SK-MEL-5 (cell line): ENCODE data around the gene TM4SF1. TPM values are rescaled to one million over a fixed set of nuclear protein-coding genes. Genes with fewer than 3 reads are reported as not detected.
A peak's percentile ranks its signal among the peaks of the same experiment; 100 is the strongest.
"Not testable (repeated sequence)": the region's sequence is repeated elsewhere in the genome, so short reads cannot be mapped to it uniquely, and the experiment has no call there.

Source experiments
- DNase-seq: peaks from one replicate; pipeline ENCODE4 v3.0.0-alpha.2; 2016; ENCODE audit warnings: low read depth, low spot score
- in situ Hi-C: cut with HindIII; loops from 2 replicates; pipeline ENCODE4 v1.10.0; 2016; ENCODE audit warnings: low sequenced_read_pairs, high pct_unique_total_duplicates, low pct_unique_long_range_greater_than_20kb
- total RNA-seq: library from RNA; depleted of rRNA; stranded (reverse); fragments of >200 nt; shearing (Covaris generic); gene quantifications from 2 replicates; pipeline ENCODE4 v1.2.3, GENCODE V29; 2014

The TM4SF1 gene
- total RNA-seq, 1 experiment from 2014 or later: 65.0 TPM

DNA sequence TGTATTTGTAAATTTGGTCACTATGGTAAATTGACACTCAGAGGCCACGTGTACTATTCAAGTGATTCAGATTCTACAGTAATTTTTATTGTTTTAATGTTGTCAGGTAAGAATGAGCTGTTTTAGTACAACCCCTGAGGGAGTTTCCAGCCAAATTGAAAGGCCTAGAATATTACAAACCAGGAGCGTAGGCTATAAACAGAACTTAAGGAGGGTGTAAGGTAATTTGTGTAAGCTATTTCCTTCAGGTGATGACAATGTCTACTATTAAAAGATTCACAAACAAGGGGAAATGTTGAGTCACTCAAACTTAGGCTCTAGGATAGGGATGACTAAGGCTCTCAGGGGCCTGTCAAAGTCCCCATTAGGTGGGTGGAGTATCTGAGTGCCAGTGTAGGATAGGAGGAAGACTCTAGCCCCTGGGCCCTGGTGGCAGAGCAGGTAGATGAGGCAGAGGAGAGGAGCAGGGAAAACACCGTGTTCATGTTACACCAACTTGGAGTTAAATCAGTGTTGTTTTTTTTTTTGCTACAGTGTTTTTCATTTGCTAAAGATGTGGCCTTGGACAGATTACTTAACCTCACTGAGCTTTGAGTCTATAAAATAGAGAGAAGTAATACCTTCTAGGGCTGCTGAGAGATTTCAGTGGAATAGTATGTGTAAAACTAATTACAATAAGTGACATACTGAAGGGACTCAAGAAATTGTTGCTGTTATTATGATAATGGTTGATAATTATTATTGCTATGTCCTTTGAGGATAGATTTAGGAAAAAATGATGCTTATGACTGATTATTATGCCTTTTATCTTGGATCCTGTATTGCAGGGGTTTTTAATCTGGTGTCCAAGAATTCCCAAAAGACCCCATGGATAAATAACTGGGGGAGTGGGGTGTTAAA, 10.3 kb downstream of the TM4SF1 start:
- in situ Hi-C loops: no loop called here

DNA sequence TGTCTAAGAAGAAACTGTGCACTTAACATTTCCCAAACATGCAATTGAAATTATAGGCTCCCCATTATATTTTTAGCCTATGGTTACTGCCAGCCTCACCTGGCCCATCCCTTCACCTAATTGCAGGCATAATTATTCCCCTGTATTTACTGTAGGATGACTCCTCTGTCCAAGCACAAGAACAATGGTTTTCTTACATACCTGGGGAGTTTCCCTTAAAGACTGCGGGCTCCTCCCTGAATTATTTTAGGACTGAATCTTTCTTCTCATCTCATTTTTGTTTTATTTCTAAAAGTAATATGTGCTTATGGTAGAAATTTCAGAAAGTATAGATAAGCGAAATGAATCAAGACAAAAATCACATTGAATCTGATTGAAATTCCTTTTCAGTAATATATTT, 11.4 kb downstream of the TM4SF1 start:
- no peak for DNase-seq
- in situ Hi-C loops: no loop called here

More for the DNA sequence above, 10.3 kb downstream of the TM4SF1 start:
- DNase-seq: no peak

DNA sequence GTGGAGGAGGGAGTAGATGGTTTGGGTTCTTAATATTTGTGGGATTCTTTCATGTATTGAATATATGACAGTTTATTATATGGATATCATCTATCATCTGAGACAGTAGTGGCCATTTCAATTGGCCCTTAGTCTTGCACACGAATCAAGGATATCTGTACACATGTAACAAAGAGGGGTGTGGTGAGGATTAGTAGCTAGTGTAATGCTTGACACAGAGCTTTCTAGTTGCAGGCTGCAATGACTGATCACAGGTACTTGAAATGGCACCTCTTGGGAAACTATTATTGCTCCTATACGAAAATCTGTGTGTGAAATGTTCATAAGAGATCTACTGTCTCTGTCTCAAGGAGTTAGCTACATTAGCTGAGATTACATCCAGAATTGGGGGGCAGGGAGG, 12.8 kb downstream of the TM4SF1 start:
- DNase-seq: no peak

DNA sequence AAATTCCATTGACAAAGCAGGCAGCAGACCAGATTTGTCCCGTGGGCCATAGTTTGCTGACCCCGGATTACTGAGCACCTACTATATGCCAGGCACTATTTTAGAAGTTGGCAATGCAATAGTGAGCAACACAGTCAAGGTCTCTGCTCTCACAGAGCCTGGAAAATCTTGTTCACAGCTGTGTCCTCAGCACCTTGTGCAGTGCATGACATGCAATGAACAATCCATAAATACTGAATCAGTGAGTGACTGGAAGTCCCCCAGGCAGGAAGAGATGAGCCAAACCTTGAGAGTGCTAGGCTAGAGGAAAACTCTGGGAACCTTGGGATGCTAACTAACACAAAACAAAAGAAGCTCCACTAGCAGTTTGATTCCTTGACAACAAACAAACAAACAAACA, 14.4 kb downstream of the TM4SF1 start:
- in situ Hi-C loops: no loop called here
- DNase-seq: no peak

More for the DNA sequence above, 12.8 kb downstream of the TM4SF1 start:
- in situ Hi-C loops: no loop called here

DNA sequence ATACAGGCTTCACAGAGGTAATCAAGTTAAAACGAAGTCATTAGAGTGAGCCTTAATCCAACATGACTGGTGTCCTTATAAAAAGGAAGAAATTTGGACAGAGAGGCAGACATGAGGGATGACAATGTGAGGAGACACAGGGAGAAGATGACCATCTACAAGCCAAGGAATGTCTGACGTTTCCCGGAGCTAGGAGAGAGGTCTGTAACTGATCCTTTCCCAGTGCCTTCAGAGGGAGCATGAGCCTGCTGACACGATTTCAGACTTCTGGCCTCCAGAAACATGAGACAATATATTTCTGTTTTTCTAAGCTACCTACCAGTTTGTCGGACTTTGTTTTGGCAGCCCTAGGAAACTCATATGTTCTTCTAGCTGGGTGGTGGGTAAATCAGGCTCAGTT, 15.1 kb downstream of the TM4SF1 start:
- DNase-seq: no peak
- in situ Hi-C loops: no loop called here

DNA sequence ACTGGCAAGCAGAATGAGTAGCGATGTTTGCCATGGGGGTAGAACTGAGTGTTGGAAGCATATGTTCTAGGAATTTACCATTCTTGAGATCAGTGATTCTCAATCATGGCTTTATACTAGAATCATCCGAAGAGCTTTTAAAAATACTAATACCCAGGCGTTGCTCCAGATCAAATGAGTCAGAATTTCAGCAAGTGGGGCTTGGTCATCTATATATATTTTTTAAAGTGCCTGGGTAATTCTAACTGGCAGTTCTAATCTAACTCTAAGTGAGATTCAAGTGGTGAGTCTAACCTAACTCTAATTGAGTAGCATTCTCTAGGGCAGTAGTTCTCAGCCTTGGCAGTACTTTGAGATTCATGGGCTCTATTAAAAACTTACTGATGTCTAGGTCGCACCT, 20.8 kb downstream of the TM4SF1 start:
- in situ Hi-C loops: no loop called here
- DNase-seq: no peak

DNA sequence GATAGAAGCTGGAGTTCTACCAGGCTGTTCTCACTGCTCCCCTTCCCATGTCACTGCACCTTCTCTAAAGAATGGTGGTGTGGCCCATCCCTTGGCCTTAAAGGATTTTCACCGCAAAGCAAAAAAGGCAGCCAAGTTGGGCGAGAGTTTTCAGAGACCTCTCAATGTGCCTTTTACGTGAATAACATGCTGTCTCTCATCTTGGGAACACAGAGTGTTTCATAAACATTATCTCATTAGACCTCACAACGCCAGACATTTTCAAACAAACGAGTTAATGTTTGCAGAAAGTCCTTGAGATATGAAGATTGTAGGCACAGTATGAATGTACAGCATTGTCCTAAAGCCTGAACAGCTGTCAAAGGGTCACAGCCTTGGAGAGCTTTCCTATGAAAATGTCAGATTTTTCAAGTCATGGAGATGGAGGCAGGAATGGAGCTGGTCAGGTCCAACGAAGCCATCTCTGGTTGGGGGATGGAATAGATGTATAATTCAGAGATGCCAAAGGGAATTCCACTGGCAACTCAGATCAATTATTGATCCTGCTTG, 21.3 kb downstream of the TM4SF1 start:
- in situ Hi-C loops: no loop called here
- peak; percentile 97 for DNase-seq

DNA sequence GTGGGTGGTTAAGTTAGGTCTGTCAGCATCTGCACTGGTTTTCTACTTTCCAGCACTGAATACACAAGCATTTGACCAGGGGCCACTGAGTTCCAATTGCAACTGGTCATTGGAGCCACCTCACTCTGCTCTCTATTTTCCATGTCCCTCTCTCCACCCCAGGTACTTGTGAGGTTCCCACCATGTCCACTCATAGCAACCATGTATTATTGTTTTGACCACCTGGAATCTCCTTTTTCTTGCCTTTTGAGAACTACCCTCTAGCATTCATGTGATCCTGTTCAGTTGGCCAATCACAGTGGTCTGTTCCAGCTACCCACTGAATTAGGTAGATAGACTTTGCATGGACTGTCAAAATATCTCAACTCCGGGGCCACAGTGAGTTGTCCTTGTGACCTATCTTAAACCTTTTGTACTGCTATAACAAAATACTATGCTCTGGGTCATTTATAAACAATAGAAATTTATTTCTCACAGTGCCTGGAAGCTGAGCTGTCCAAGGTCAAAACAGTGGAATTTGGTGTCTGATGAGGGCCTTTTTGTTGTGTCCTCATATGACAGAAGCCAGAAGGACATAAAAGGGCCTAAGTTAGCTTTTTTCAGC, 23.8 kb downstream of the TM4SF1 start:
- DNase-seq: no peak
- in situ Hi-C loops: no loop called here

DNA sequence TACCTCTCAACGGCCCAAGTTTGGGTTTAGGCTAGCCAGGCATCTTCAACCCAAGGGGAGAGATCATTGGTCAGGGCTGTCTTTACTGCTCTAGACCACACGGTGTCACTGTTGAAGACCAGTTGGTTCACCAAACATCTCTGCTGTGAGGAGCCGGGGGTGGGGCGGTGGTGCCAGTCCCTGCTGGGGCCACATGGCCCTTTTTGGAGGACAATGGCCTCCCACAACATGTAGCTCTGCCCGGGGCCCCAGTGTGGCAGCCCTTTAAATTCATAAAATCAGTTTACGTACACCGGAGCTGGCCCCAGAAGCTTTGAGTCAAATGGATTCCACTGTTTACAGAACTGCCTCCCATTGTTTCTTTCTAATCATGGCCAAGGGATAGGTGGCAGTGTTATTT, 24.9 kb downstream of the TM4SF1 start:
- in situ Hi-C loops: no loop called here
- DNase-seq: peak; percentile 92

DNA sequence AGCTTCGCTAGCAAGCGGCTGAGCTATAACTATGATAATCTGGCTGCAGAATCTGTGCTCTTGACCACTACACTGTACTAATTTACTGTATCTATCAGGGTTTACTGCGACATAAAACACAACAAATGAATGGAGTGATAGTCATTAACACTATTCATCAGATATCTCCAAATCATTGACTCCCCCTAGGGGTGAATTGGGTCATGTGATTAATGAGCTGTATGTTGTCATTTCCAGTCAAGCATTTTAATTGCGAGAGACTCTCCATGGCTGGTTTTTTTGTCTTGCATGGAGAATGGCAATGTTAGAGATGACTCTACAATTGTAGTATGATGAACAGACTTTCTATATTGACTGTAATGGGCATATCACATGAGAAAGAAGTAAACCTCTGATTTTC, 33.5 kb downstream of the TM4SF1 start:
- in situ Hi-C loops: no loop called here
- peak; percentile 20 for DNase-seq

DNA sequence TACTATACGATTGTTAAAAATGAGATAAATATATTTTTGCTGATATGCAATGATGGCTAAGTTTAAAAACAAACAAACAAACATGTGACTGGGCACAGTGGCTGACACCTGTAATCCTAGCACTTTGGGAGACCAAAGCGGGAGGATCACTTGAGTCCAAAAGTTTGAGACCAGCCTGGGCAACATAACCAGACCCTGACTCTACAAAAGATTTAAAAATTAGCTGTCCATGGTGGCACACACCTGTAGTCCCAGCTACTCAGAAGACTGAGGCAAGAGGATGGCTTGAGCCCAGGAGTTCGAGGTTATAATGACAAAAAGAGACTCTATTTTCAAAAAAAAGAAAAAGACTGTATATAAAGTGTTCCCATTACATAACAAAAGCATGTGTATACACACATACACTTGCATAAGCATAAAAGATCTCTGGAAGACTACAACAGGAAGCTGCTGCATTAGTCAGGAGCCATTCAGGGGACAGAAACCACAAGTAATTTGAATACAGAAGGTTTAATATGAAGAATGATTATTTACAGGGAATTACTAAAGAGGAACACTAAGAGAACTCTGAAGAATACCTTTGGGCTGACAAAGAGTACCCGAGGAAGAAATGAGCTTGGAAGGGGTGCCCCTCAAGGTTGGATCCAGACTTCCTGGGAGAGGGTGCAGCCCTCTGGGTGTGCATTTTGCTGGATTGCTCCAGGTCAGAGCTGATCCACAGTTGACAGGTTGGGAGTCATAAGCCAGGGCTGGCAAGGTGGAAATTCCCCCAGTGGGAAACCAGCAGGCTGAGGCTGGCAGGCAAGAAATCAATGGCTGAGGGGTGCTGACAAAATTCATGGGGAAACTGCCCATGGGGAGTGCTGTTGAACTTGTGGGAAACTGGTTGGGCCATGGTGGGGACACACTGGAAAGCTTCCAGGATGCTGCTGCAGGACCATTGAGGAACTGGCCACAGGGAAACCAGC, 34.8 kb downstream of the TM4SF1 start:
- no peak for DNase-seq
- in situ Hi-C loops: no loop called here

DNA sequence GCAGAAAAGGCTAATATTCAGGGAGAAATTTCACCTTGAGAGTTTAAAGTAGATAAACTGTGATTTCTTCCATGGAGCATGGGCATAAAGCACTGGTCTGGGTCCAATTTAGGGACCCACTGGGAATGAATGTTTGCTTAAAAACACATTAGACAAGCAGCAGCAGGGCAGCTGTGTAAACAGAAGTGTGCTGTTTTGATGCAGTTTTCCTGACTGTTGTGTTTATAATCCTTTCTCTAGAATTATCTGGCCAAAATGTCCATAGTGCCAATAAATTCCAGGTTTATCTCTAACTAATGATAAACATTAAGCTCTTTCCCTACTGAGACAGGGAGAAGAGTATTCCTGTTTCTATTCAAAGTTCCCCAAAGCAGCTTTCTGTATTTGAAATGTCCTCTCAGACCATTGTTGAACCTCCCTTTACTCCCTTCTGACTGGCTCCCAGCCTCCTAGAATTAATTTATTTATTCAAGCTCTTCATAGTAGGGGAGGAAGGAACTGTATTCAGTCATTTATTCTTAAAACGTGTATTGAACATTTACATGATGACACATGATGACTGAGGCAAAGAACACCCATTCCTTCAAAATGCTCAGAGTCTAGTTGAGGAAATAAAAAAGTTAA, 37.0 kb downstream of the TM4SF1 start:
- in situ Hi-C loops: no loop called here
- no peak for DNase-seq

DNA sequence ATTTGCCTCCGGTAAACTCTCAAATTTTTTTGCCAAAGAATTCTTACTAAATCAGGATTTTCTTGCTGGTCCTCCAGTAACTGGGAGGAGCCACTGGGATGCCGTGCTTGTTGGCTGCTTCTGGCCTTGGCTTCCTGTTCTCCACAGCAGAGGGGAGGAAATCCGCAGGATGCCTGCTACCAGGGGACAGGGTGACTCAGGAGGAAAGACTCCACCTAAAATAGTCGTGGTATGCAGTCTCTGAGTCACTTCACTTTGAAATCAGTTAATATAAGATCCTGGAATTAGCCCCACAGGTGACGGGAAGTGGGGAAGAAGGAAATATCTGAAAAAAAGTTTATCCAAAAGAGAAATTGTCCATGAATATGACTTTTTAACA, 37.5 kb downstream of the TM4SF1 start:
- DNase-seq: peak; percentile 56
- in situ Hi-C loops: no loop called here

DNA sequence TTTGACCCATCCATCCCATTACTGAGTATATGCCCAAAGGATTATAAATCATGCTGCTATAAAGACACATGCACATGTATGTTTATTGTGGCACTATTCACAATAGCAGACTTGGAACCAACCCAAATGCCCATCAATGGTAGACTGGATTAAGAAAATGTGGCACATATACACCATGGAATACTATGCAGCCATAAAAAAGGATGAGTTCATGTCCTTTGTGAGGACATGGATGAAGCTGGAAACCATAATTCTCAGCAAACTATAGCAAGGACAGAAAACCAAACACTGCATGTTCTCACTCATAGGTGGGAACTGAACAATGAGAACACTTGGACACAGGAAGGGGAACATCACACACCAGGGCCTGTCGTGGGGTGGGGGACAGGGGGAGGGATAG, 40.0 kb downstream of the TM4SF1 start:
- DNase-seq, in situ Hi-C loops: not testable (repeated sequence)

DNA sequence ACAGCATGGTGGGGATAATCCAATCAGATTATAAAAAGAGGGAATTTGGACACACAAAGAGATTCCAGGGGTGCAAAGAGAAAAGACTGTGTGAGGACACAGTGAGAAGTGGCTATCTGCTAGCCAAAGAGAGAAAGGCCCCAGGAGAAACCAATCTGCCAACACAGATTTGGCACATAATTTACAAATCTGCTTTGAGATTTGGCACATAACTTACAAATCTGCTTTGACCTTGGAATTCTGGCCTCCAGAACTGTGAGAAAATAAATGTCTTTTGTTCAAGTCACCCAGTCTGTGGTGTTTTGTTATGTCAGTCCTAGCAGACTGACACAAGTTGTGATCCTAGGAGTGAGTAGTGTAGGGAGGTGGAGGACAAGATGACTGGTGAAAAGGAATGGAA, 40.5 kb downstream of the TM4SF1 start:
- DNase-seq: no peak
- in situ Hi-C loops: no loop called here

DNA sequence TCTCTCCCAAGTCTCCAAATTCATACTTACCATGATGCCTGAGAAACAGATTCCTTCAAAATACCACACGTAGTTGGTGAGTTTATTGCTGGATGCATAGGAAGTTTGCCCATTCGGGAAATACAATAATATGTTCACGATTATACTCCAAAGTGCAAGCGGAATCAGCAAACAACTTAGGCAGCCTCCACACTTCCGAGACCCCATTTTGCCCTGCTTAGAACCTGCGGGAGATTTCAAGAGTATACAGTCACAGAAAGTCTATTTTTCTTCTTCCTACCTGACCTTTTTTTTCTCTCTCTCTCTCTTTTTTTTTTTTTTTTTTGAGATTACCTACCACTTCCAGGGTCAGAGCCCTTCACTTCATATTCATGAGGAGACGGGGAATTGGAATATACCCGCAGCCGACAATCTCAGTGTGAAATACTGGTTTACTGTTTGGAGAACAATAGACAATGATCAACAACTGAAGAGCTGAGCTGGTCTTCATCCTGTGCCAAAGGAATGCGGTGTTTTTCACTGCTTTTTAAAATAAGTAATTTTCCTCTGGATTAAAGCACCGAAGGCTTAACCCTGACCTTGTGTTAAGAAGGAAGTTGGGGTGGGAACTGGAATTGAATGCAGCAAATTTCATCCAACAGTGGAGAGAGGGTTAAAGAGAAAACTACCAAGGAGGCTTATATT, 44.1 kb downstream of the TM4SF1 start, which contains the start of gene TM4SF18:
Gene TM4SF18, minus strand, starts transcription at position 461 of the 684 bp plus-strand sequence. Its CDS starts 254 bp downstream, at position 207.
- in situ Hi-C loops: no loop called here

DNA sequence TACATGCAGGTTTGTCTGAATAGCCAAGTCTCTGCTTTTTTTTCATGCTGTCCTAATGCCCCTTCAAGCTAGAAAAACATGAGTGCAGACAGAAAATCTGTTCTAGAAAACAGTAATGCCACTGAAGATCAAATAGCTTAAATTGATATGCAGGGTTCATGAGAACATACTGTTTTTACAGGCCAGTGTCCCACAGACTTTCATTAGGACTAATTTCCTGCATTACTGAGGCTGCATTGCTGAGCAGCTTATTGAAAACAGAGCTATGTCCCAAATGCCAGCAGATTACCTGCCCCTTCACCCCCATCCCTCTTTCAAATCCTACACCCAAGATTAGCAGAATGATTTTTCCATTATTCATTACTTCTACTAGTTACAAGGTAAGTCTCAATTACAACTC, 44.7 kb downstream of the TM4SF1 start:
- in situ Hi-C loops: no loop called here
- DNase-seq: no peak

More for the DNA sequence above, 44.1 kb downstream of the TM4SF1 start, which contains the start of gene TM4SF18:
- DNase-seq: peak; percentile 66
